ENCODE measurements around the gene CAPRIN2.

DNA sequence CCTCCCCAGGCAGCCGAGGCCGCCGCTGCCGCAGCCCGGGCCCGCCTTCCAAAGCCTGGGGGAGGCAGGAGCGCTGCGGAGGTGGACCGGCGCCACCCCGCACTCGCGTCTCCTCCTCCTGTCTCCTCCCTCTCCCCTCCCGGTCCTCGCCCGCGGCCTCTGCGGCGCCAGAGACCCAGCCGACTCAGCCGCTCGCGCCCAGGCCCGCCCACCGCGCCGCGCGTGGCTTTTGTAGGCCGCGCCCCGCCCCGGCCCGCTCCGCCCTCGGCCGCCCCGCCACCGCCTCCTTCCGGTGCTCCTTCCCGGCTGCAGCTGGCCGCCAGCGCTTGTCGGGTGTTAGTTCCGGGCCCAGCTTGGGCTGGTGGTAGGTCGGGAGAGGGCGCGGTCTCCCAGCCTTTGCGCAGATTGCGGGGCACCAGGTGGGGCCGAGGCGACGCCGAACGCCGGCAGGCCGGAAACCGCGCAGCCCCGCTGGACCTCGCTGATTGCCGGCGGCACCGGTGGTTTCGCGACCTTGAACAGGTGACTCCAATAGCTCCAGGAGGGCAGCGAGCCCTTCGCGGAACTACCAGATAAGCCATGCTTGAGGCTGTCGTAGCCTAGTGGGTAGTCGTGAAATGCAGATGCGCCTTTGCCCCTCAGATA, at the start of gene CAPRIN2:
- TF ChIP-seq CTCF (IDR thresholded peaks at IDR 0.05) (no peak), POLR2A (IDR thresholded peaks at IDR 0.05) (no peak)
